NCI-H1417 treated with DMSO at 0.1 percent for 48 hours (cell line): ENCODE measurements around the gene HNRNPA1.
"Not testable (repeated sequence)": the region's sequence is repeated elsewhere in the genome, so short reads cannot be mapped to it uniquely, and the experiment has no call there.

Source experiments
- DNase-seq: peaks from one replicate; lab custom pipeline; 2025; lab: John Stamatoyannopoulos, UW

The HNRNPA1 gene

GRCh38 chr12:54276368-54276767, 4.2 kb upstream of the HNRNPA1 start:
- no peak for DNase-seq

DNA sequence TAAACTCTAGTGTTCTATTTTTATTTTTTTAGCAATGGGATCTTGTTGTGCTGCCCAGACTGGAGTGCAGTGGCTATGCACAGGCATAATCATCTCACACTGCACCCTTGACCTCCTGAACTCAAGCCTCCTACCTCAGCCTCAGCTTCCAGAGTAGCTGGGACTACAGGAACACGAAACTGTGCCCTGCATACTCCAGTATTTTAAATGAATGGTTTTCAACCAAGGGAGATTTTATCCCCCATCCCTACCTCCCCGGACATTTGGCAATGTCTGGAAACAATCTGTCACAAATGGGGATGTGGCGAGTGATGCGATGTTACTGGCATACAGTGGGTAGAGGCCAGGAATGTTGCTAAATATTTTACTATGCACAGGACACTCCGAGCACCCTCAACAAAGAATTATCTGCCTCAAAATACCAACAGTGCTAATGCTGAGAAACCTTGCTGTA, 2.7 kb upstream of the HNRNPA1 start:
- DNase-seq, result no peak

GRCh38 chr12:54279227-54279631, 1.3 kb upstream of the HNRNPA1 start:
- DNase-seq, result no peak

DNA sequence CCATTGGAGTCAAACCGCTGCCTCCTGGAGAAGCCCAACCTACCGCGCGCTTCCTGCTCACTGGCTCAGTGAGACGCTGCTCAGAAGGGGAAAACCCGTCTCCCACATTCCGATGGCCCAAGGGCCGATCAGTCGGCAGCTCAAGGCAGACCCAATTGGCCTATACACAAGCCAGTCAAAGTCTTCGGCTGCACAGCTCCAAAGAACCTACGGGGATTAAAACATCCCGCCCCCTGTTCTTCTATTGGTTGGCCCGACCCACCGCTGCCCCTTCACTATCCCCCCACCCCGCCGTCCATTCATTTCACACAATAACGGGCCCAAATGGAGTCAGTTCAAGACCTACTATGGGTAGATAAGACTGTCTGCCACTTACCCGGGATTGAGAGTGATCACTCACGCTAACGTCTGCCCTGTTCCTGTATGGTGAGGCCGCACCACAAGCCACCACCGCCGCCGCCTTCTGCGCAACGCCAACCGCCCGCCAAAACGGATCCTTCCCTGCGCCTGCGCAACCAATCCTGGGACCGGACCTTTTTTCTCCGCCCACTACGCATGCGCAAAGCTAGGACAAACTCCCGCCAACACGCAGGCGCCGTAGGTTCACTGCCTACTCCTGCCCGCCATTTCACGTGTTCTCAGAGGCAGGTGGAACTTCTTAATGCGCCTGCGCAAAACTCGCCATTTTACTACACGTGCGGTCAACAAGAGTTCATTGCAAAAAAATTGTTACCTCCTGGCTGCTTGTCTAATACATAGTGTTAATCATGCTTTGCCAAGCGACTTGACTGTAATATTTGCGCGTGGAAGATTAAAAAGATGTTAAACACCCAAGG, 676 bp upstream of the HNRNPA1 start, which contains the start of gene CBX5:
TSS of gene CBX5 (minus strand) at position 491 of the 836 bp plus-strand sequence. CDS start 22,472 bp downstream, outside the sequence.
- peak; percentile 100 for DNase-seq

DNA sequence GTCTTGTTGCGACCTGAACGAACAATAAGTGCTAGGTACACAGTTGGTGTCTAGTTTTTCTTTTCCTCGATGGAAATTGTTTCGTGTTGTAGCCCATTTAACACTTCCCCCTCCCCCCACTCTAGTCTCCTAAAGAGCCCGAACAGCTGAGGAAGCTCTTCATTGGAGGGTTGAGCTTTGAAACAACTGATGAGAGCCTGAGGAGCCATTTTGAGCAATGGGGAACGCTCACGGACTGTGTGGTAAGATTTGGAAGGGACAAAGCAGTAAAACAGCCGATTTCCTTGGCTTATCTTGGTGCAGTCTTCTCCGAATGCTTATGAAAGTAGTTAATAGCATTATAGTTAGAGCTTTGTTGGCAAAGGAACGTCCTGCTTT, 724 bp downstream of the HNRNPA1 start:
- not testable (repeated sequence) for DNase-seq

DNA sequence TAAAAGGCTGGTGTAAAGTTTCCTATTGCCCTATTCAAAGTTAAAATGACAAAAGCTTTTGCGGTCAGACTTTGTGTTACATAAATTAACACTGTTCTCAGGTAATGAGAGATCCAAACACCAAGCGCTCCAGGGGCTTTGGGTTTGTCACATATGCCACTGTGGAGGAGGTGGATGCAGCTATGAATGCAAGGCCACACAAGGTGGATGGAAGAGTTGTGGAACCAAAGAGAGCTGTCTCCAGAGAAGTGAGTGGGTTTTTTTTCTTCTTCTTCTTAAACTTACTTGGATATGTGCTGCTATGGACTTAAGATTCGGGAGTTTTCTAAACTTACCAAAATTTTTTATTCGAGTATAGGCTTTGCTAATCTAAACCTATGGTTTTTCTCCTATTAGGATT, 1.2 kb downstream of the HNRNPA1 start:
- DNase-seq, result not testable (repeated sequence)

- no peak for DNase-seq
These were observed 2.5 kb downstream of the HNRNPA1 start for GRCh38 chr12:54282949-54283593.

GRCh38 chr12:54284070-54284780, 3.7 kb downstream of the HNRNPA1 start:
- DNase-seq, result not testable (repeated sequence)

GRCh38 chr12:54285150-54286041, 4.9 kb downstream of the HNRNPA1 start:
- DNase-seq, result no peak

- DNase-seq, result no peak
These were observed 5.8 kb downstream of the HNRNPA1 start for GRCh38 chr12:54286042-54287030.

DNA sequence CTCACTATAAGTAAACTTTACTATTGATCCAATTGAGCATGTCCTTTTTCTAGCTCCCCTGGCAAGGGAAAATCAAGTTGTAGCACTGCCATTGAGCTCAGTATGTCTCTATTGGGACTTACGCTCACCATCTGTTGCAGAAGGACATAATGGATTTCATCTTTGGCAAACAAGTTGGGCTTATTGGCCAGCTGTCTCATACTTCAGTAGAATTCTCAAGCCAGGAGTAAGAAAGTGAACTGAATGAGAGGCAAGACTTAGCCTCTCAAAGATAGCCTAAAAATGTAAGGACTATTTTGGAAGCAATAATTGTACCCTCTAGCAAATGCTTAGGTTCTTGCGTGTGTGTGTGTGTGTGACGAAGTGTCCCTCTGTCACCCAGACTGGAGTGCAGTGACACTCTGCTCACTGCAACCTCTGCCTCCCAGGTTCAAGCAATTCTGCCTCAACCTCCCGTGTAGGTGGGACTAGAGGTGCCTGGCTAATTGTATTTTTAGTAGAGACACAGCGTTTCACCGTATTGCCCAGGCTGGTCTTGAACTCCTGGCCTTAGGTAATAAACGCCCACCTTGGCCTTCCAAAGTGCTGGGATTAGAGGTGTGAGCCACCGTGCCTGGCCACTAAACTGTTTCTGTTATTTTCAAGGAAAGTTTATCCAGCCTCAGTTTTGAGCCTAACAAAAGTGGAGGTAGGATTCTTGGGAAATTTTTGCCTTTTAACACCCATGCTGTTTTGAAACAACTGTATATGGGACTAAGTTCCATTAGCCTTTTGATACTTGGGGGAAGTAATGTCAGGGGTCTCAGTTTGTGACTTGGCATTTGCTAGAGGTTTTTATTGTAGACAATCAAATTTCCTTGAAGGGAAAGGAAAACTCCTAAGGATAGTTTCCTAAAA, 7.0 kb downstream of the HNRNPA1 start:
- DNase-seq, result no peak

DNA sequence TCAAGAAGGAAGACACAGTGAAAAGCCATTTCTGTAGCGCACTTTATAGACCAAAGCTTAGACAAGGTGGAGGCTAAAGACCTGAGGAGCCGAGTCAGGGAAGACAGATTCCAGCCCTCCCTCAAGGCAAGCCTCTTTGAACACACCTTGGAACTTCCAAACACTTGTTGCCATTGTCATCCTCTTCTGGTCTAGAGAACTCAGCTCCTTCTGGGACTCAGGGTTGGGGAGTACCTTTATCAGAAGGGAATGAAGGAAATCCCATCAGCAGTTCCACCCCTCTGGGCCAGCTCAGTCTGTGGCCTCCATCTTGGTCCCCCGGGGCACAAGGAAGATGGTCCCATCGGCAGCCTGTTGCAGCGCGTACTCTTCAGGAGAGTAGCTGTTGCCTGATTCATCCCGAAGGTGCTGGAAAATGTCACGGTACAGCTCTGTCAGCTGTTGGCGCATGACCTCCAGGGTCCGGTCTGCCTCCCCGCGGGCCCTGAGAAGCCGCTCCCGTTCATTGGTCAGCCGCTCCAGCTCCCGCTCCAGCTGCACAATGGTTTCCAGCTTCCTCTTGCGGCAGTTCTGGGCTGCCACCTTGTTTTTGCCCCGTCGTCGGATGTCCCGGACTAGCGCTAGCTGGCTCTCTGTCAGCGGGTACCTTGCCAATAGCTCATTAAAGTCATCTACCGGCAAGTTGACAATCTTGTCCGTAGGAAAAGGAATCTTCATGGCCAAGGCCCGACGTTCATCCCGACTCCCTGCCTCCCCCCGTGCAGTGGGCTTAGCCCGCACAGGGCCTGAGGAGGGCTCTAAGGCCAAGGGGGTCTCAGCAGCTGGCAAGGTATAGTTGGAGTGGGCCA, 11.8 kb downstream of the HNRNPA1 start:
- DNase-seq, result no peak

DNA sequence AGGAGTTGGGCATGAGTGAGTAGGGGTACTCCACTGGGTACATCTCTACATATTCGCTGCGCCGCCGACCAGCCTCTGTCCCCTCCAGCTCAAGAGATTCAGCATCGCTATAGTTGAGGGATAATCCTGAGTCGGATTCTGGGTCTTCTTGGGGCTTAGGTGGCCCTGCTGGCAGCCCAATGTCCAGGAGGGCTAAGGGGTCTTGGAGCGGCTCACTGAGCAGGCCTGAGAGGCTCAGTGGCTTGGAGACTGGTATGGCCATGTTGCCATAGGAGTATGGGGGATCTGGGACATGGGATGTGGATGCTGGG, 12.4 kb downstream of the HNRNPA1 start:
- DNase-seq, result no peak

- DNase-seq, result no peak
These were observed 13.8 kb downstream of the HNRNPA1 start for GRCh38 chr12:54294152-54294952.

GRCh38 chr12:54294953-54295566, 14.5 kb downstream of the HNRNPA1 start:
- no peak for DNase-seq

DNA sequence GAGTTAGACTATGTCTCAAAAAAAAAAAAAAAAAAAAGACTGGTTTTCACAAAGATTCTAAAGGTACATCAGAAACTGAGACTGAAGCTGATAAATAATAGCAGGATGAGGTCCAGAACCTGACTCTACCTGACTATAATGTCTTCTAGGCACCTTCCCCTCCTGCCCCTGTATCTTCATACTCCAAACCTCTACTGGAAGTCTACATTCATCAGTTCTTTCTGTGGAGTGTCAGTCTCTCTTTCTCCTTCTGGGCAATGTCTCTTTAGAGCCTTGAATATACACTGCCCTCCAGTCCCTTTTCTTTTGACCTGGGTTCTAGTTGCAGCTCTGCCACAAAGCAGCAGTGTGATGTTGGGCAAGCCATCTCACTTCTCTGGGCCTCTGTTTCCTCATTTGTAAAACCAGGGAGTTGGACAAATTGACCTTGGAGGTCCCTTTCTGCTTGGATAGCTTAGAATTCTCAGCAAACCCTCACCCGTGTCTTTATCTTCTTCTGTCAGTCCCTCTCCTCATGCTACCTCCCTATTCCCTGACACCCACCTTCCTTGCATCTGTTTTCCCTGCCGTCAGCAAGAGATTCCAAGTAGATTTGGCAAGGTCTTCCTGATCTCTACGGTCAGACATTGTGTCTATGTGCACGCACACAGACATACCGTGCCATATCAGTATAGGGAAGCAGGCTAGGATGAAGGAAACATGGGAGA, 16.0 kb downstream of the HNRNPA1 start:
- no peak for DNase-seq

- no peak for DNase-seq
These were observed 18.4 kb downstream of the HNRNPA1 start for GRCh38 chr12:54298904-54299303.
